Esophagus squamous epithelium (tissue), 4 donors: ENCODE data around the gene STAT5B.

Experiments used
- CTCF ChIP-seq, 6 experiments: fragments of 450-650 bp in 4 of 6; fragments of 200-600 bp in 2 of 6; sonication (generic) in 2 of 6; IDR thresholded peaks; one replicate each; pipeline ENCODE4 v1.5.1; 2016 to 2019; ENCODE audit warnings: antibody characterized with exemption in 6 of 6, mild to moderate bottlenecking in 4 of 6, moderate library complexity in 4 of 6
- POLR2A ChIP-seq, 4 donors: fragments of 450-650 bp; IDR thresholded peaks; one replicate each; pipeline ENCODE4 v1.6.1; 2017; ENCODE audit warnings: antibody characterized with exemption in 4 of 4, mild to moderate bottlenecking in 4 of 4, moderate library complexity in 3 of 4

- no peak for TF ChIP-seq CTCF (IDR thresholded peaks at IDR 0.05)
- TF ChIP-seq POLR2A (IDR thresholded peaks at IDR 0.05): no peak
Measured at GRCh38 chr17:42224651-42225050, 51.5 kb downstream of the STAT5B start.
